Measurements from ENCODE around the gene MIPEP. TPM values are rescaled to one million over a fixed set of nuclear protein-coding genes. Genes with fewer than 3 reads are reported as not detected.

The MIPEP gene
- total RNA-seq, 1 experiment from 2014 or later, result 24.7 TPM

GRCh38 chr13:23797276-23797903, 91.8 kb downstream of the MIPEP start:
- ChIA-PET POLR2A (no interaction called here), CTCF (interaction anchor here (0.7 kb wide), 1 partner anchor 10 kb away, joined by 5 read pairs; no protein-coding TSS in a partner anchor)
- DNase-seq (ENCODE audit: unreplicated experiment), result no peak
- peaks cover 11% of the 10 kb centered on the region for H3K36me3 Mint-ChIP-seq (ENCODE audit: insufficient read depth, unreplicated experiment)
- H3K4me1 Mint-ChIP-seq (ENCODE audit: insufficient read depth, unreplicated experiment), result no peaks in the 10 kb centered on the region
- no peak for TF ChIP-seq CTCF (IDR thresholded peaks at IDR 0.05; ENCODE audit: unreplicated experiment)
- no peaks in the 10 kb centered on the region for H3K27me3 Mint-ChIP-seq (ENCODE audit: insufficient read depth, unreplicated experiment)
- no TSS peak for BruUV-seq (replicated peaks)
- intact Hi-C loops (cut with micrococcal nuclease), result no loop called here
- H3K4me3 Mint-ChIP-seq (ENCODE audit: unreplicated experiment), result no peak overlapping the region
- no peaks in the 10 kb centered on the region for H3K9me3 Mint-ChIP-seq (ENCODE audit: unreplicated experiment)
- peak overlapping the region; percentile 21 for H3K27ac Mint-ChIP-seq (ENCODE audit: low read depth, unreplicated experiment)

GRCh38 chr13:23796551-23796950, 92.6 kb downstream of the MIPEP start:
- H3K27ac Mint-ChIP-seq (ENCODE audit: low read depth, unreplicated experiment), result peak overlapping the region; percentile 21
- no peaks in the 10 kb centered on the region for H3K4me1 Mint-ChIP-seq (ENCODE audit: insufficient read depth, unreplicated experiment)
- no peak for DNase-seq (ENCODE audit: unreplicated experiment)
- ChIA-PET POLR2A (no interaction called here), CTCF (no interaction called here)
- no peaks in the 10 kb centered on the region for H3K9me3 Mint-ChIP-seq (ENCODE audit: unreplicated experiment)
- H3K36me3 Mint-ChIP-seq (ENCODE audit: insufficient read depth, unreplicated experiment), result peaks cover 11% of the 10 kb centered on the region
- BruUV-seq (replicated peaks), result no TSS peak
- TF ChIP-seq CTCF (IDR thresholded peaks at IDR 0.05; ENCODE audit: unreplicated experiment), result no peak
- intact Hi-C loops (cut with micrococcal nuclease), result no loop called here
- no peaks in the 10 kb centered on the region for H3K27me3 Mint-ChIP-seq (ENCODE audit: insufficient read depth, unreplicated experiment)
- H3K4me3 Mint-ChIP-seq (ENCODE audit: unreplicated experiment), result no peak overlapping the region

GRCh38 chr13:23794267-23795161, 94.7 kb downstream of the MIPEP start:
- Mint-ChIP-seq H3K27me3 (ENCODE audit: insufficient read depth, unreplicated experiment) (no peaks in the 10 kb centered on the region), H3K9me3 (ENCODE audit: unreplicated experiment) (no peaks in the 10 kb centered on the region), H3K4me1 (ENCODE audit: insufficient read depth, unreplicated experiment) (no peaks in the 10 kb centered on the region), H3K27ac (ENCODE audit: low read depth, unreplicated experiment) (peak overlapping the region; percentile 22), H3K36me3 (ENCODE audit: insufficient read depth, unreplicated experiment) (peaks cover 11% of the 10 kb centered on the region), H3K4me3 (ENCODE audit: unreplicated experiment) (no peak overlapping the region)
- intact Hi-C loops (cut with micrococcal nuclease), result no loop called here
- ChIA-PET POLR2A (no interaction called here), CTCF (no interaction called here)
- TF ChIP-seq CTCF (IDR thresholded peaks at IDR 0.05; ENCODE audit: unreplicated experiment), result no peak
- no TSS peak for BruUV-seq (replicated peaks)
- peak; percentile 34 for DNase-seq (ENCODE audit: unreplicated experiment)

- DNase-seq (ENCODE audit: unreplicated experiment), result no peak
- no TSS peak for BruUV-seq (replicated peaks)
- Mint-ChIP-seq H3K9me3 (ENCODE audit: unreplicated experiment) (no peaks in the 10 kb centered on the region), H3K27ac (ENCODE audit: low read depth, unreplicated experiment) (peak overlapping the region; percentile 55), H3K4me1 (ENCODE audit: insufficient read depth, unreplicated experiment) (no peaks in the 10 kb centered on the region), H3K4me3 (ENCODE audit: unreplicated experiment) (no peak overlapping the region), H3K27me3 (ENCODE audit: insufficient read depth, unreplicated experiment) (no peaks in the 10 kb centered on the region), H3K36me3 (ENCODE audit: insufficient read depth, unreplicated experiment) (peaks cover 6% of the 10 kb centered on the region)
- ChIA-PET CTCF (interaction anchor here (0.7 kb wide), 1 partner anchor 1542 kb away, joined by 3 read pairs; no protein-coding TSS in a partner anchor), POLR2A (no interaction called here)
- intact Hi-C loops (cut with micrococcal nuclease), result no loop called here
- TF ChIP-seq CTCF (IDR thresholded peaks at IDR 0.05; ENCODE audit: unreplicated experiment), result no peak
Observed at GRCh38 chr13:23793711-23794110, 95.5 kb downstream of the MIPEP start.
